ENCODE data around the gene TTBK1.

Gene TTBK1

GRCh38 chr6:43325876-43326275 is 82.6 kb downstream of the TTBK1 start:
- H4K12ac ChIP-seq (ENCODE audit: low read depth, low read length), result no peak overlapping the region
- no peaks in the 10 kb centered on the region for H3K9me3 ChIP-seq (ENCODE audit: insufficient read depth, low read depth, low read length)
- H2BK12ac ChIP-seq (ENCODE audit: low read length), result no peak overlapping the region
- peaks cover 4 to 5% of the 10 kb centered on the region in 2 experiments for H3K4me1 ChIP-seq (ENCODE audit: control insufficient read depth in 1 of 2, insufficient read depth in 2 of 2, low read length in 2 of 2)
- no peaks in the 10 kb centered on the region for H3K79me2 ChIP-seq (ENCODE audit: control insufficient read depth, insufficient read depth, low read length, poor library complexity)
- no peak overlapping the region for H2BK120ac ChIP-seq (ENCODE audit: insufficient read depth, low read length, poor library complexity)
- no peak for DNase-seq
- H4K91ac ChIP-seq (ENCODE audit: low read depth, low read length), result no peak overlapping the region
- no CpG with 5 or more reads among the region's 1 CpG for WGBS (ENCODE audit: extremely low coverage, insufficient coverage, insufficient read length)
- no peak overlapping the region for H3K14ac ChIP-seq (ENCODE audit: low read length)
- H3K36me3 ChIP-seq (ENCODE audit: control insufficient read depth in 1 of 2, insufficient read depth in 2 of 2, low read length in 2 of 2), result peaks cover 0 to 1% of the 10 kb centered on the region in 2 experiments
- no peak overlapping the region for H3K4me3 ChIP-seq (ENCODE audit: low read depth, low read length)
- H3K4me2 ChIP-seq (ENCODE audit: low read length), result no peak overlapping the region
- no peak overlapping the region for H2AFZ ChIP-seq (ENCODE audit: insufficient read depth, low read length, poor library complexity)
- no peak overlapping the region for H2BK5ac ChIP-seq (ENCODE audit: low read depth, low read length, poor library complexity)
- H3K18ac ChIP-seq (ENCODE audit: low read length), result no peak overlapping the region
- no peak overlapping the region for H3K23ac ChIP-seq (ENCODE audit: low read length)
- H3K9ac ChIP-seq (ENCODE audit: low read length), result no peak overlapping the region
- no peaks in the 10 kb centered on the region for H3K27me3 ChIP-seq (ENCODE audit: insufficient read depth, low read length)
- H3K4ac ChIP-seq (ENCODE audit: low read depth, low read length), result no peak overlapping the region
- H3K79me1 ChIP-seq (ENCODE audit: low read length), result peaks cover 2% of the 10 kb centered on the region
- H2AK5ac ChIP-seq (ENCODE audit: low read length), result no peak overlapping the region
- H4K8ac ChIP-seq (ENCODE audit: low read depth, low read length), result no peak overlapping the region
- no peak overlapping the region for H3K27ac ChIP-seq (ENCODE audit: low read depth, low read length)

DNA sequence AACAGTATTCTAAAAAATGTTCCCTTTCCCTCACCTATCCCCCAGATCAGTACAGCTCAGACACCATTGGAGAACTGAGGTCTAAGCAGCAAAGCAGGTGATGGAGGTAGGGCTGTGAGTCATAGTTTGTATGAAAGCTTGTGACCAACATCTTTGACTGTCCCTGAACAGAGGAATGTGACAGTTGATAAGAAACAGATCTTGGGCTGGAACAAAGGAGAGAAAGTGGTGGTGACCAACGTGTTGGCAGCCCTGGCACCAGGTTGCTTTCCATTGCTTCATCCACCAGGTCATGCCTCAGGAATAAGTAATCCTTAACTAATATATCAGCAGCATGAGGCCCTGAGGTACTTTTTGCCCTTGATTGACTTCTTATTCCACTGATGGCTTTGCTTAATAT is 85.2 kb downstream of the TTBK1 start:
- no peak overlapping the region for H4K91ac ChIP-seq (ENCODE audit: low read depth, low read length)
- WGBS (ENCODE audit: extremely low coverage, insufficient coverage, insufficient read length), result no CpG with 5 or more reads among the region's 1 CpG
- H3K14ac ChIP-seq (ENCODE audit: low read length), result no peak overlapping the region
- no peak overlapping the region for H2AK5ac ChIP-seq (ENCODE audit: low read length)
- H2BK5ac ChIP-seq (ENCODE audit: low read depth, low read length, poor library complexity), result no peak overlapping the region
- no peak overlapping the region for H4K12ac ChIP-seq (ENCODE audit: low read depth, low read length)
- H3K4ac ChIP-seq (ENCODE audit: low read depth, low read length), result no peak overlapping the region
- no peak overlapping the region for H4K8ac ChIP-seq (ENCODE audit: low read depth, low read length)
- no peak overlapping the region for H2BK120ac ChIP-seq (ENCODE audit: insufficient read depth, low read length, poor library complexity)
- H3K79me2 ChIP-seq (ENCODE audit: control insufficient read depth, insufficient read depth, low read length, poor library complexity), result no peaks in the 10 kb centered on the region
- peaks cover 0 to 1% of the 10 kb centered on the region in 2 experiments for H3K36me3 ChIP-seq (ENCODE audit: control insufficient read depth in 1 of 2, insufficient read depth in 2 of 2, low read length in 2 of 2)
- peaks cover 4 to 8% of the 10 kb centered on the region in 2 experiments for H3K4me1 ChIP-seq (ENCODE audit: control insufficient read depth in 1 of 2, insufficient read depth in 2 of 2, low read length in 2 of 2)
- H3K4me3 ChIP-seq (ENCODE audit: low read depth, low read length), result no peak overlapping the region
- no peak overlapping the region for H3K23ac ChIP-seq (ENCODE audit: low read length)
- no peak overlapping the region for H3K4me2 ChIP-seq (ENCODE audit: low read length)
- H3K9me3 ChIP-seq (ENCODE audit: insufficient read depth, low read depth, low read length), result no peaks in the 10 kb centered on the region
- H3K27ac ChIP-seq (ENCODE audit: low read depth, low read length), result no peak overlapping the region
- H3K9ac ChIP-seq (ENCODE audit: low read length), result no peak overlapping the region
- H3K79me1 ChIP-seq (ENCODE audit: low read length), result peaks cover 2% of the 10 kb centered on the region
- no peak overlapping the region for H3K18ac ChIP-seq (ENCODE audit: low read length)
- H2AFZ ChIP-seq (ENCODE audit: insufficient read depth, low read length, poor library complexity), result no peak overlapping the region
- peak; percentile 3 to 43 for DNase-seq
- no peaks in the 10 kb centered on the region for H3K27me3 ChIP-seq (ENCODE audit: insufficient read depth, low read length)
- H2BK12ac ChIP-seq (ENCODE audit: low read length), result no peak overlapping the region

- Histone ChIP-seq H3K4me1 (ENCODE audit: control insufficient read depth in 1 of 2, insufficient read depth in 2 of 2, low read length in 2 of 2) (peaks cover 4 to 8% of the 10 kb centered on the region in 2 experiments), H2AK5ac (ENCODE audit: low read length) (no peak overlapping the region), H2BK12ac (ENCODE audit: low read length) (no peak overlapping the region), H3K27ac (ENCODE audit: low read depth, low read length) (no peak overlapping the region), H2BK120ac (ENCODE audit: insufficient read depth, low read length, poor library complexity) (no peak overlapping the region), H3K9me3 (ENCODE audit: insufficient read depth, low read depth, low read length) (no peaks in the 10 kb centered on the region), H2AFZ (ENCODE audit: insufficient read depth, low read length, poor library complexity) (no peak overlapping the region), H3K79me1 (ENCODE audit: low read length) (peaks cover 2% of the 10 kb centered on the region), H4K91ac (ENCODE audit: low read depth, low read length) (no peak overlapping the region), H3K79me2 (ENCODE audit: control insufficient read depth, insufficient read depth, low read length, poor library complexity) (no peaks in the 10 kb centered on the region), H3K4ac (ENCODE audit: low read depth, low read length) (no peak overlapping the region), H3K14ac (ENCODE audit: low read length) (no peak overlapping the region), H4K12ac (ENCODE audit: low read depth, low read length) (no peak overlapping the region), H3K4me3 (ENCODE audit: low read depth, low read length) (no peak overlapping the region), H3K23ac (ENCODE audit: low read length) (no peak overlapping the region), H3K18ac (ENCODE audit: low read length) (no peak overlapping the region), H3K27me3 (ENCODE audit: insufficient read depth, low read length) (no peaks in the 10 kb centered on the region), H3K9ac (ENCODE audit: low read length) (no peak overlapping the region), H3K36me3 (ENCODE audit: control insufficient read depth in 1 of 2, insufficient read depth in 2 of 2, low read length in 2 of 2) (peaks cover 0 to 1% of the 10 kb centered on the region in 2 experiments), H2BK5ac (ENCODE audit: low read depth, low read length, poor library complexity) (no peak overlapping the region), H4K8ac (ENCODE audit: low read depth, low read length) (peak overlapping the region; percentile 19), H3K4me2 (ENCODE audit: low read length) (no peak overlapping the region)
- no CpG with 5 or more reads among the region's 1 CpG for WGBS (ENCODE audit: extremely low coverage, insufficient coverage, insufficient read length)
- no peak for DNase-seq
These were observed 88.2 kb downstream of the TTBK1 start for GRCh38 chr6:43331470-43331869.

DNA sequence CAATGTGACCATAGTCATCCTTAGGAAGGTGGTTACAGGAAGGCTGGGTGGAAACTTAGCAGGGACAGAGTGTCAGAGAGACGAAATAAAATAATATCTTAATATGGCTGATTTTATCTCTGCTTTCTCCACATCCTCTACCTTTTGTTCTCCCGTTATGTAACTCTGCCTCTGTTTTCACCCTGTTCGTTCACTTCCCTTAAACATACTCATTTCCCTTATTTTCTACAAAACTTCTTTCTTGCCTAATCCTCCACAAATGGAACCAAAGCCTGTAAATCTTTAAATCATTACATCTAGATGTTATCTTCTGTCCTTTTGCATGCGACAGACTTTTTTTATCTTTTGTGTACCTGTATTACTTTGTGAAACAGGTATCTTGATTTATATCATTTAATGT is 88.6 kb downstream of the TTBK1 start:
- H3K4me3 ChIP-seq (ENCODE audit: low read depth, low read length), result no peak overlapping the region
- H3K9me3 ChIP-seq (ENCODE audit: insufficient read depth, low read depth, low read length), result no peaks in the 10 kb centered on the region
- H3K14ac ChIP-seq (ENCODE audit: low read length), result no peak overlapping the region
- H4K91ac ChIP-seq (ENCODE audit: low read depth, low read length), result no peak overlapping the region
- no peak overlapping the region for H2AK5ac ChIP-seq (ENCODE audit: low read length)
- H2BK120ac ChIP-seq (ENCODE audit: insufficient read depth, low read length, poor library complexity), result no peak overlapping the region
- H3K27me3 ChIP-seq (ENCODE audit: insufficient read depth, low read length), result no peaks in the 10 kb centered on the region
- no peak overlapping the region for H4K12ac ChIP-seq (ENCODE audit: low read depth, low read length)
- peaks cover 4 to 8% of the 10 kb centered on the region in 2 experiments for H3K4me1 ChIP-seq (ENCODE audit: control insufficient read depth in 1 of 2, insufficient read depth in 2 of 2, low read length in 2 of 2)
- H2AFZ ChIP-seq (ENCODE audit: insufficient read depth, low read length, poor library complexity), result no peak overlapping the region
- H3K9ac ChIP-seq (ENCODE audit: low read length), result no peak overlapping the region
- H2BK5ac ChIP-seq (ENCODE audit: low read depth, low read length, poor library complexity), result no peak overlapping the region
- no peak overlapping the region for H2BK12ac ChIP-seq (ENCODE audit: low read length)
- H3K23ac ChIP-seq (ENCODE audit: low read length), result no peak overlapping the region
- no peak for DNase-seq
- no peaks in the 10 kb centered on the region for H3K79me2 ChIP-seq (ENCODE audit: control insufficient read depth, insufficient read depth, low read length, poor library complexity)
- 100% methylated on average over 1 of the region's 4 CpGs for WGBS (ENCODE audit: extremely low coverage, insufficient coverage, insufficient read length)
- no peak overlapping the region for H3K4me2 ChIP-seq (ENCODE audit: low read length)
- no peak overlapping the region for H3K18ac ChIP-seq (ENCODE audit: low read length)
- H3K79me1 ChIP-seq (ENCODE audit: low read length), result peaks cover 2% of the 10 kb centered on the region
- no peaks in the 10 kb centered on the region for H3K36me3 ChIP-seq (ENCODE audit: control insufficient read depth in 1 of 2, insufficient read depth in 2 of 2, low read length in 2 of 2)
- no peak overlapping the region for H3K4ac ChIP-seq (ENCODE audit: low read depth, low read length)
- no peak overlapping the region for H3K27ac ChIP-seq (ENCODE audit: low read depth, low read length)
- no peak overlapping the region for H4K8ac ChIP-seq (ENCODE audit: low read depth, low read length)

All from trophoblast cell (in vitro differentiated cells and primary cell).